HG03571 (cell line): ENCODE data around the gene VSX1.

Experiments used
- ATAC-seq: cut with Tn5 transposase; IDR thresholded peaks from one replicate; pipeline ENCODE4 v1.9.1; 2021; ENCODE audit not compliant: unreplicated experiment

Gene VSX1

GRCh38 chr20:25042531-25043498, 39.1 kb downstream of the VSX1 start:
- ATAC-seq: peak; percentile 91

- no peak for ATAC-seq
Observed at GRCh38 chr20:25041813-25042530, 40.0 kb downstream of the VSX1 start.

- no peak for ATAC-seq
Observed at GRCh38 chr20:25040438-25040831, 41.5 kb downstream of the VSX1 start.

- no peak for ATAC-seq
Observed at GRCh38 chr20:25039697-25040437, 42.1 kb downstream of the VSX1 start.

- ATAC-seq: no peak
Observed at GRCh38 chr20:25038591-25039015, 43.3 kb downstream of the VSX1 start.

- no peak for ATAC-seq
Observed at GRCh38 chr20:25038103-25038410, 43.9 kb downstream of the VSX1 start.

GRCh38 chr20:25037288-25038102, 44.4 kb downstream of the VSX1 start:
- no peak for ATAC-seq

- no peak for ATAC-seq
Observed at GRCh38 chr20:25036331-25036936, 45.5 kb downstream of the VSX1 start.

- ATAC-seq: no peak
Observed at GRCh38 chr20:25035921-25036320, 46.0 kb downstream of the VSX1 start.

- ATAC-seq: no peak
Observed at GRCh38 chr20:25033924-25034300, 48.0 kb downstream of the VSX1 start.

- ATAC-seq: no peak
Observed at GRCh38 chr20:25033265-25033923, 48.5 kb downstream of the VSX1 start.

GRCh38 chr20:25032478-25033264, 49.3 kb downstream of the VSX1 start:
- ATAC-seq: no peak

GRCh38 chr20:25032065-25032477, 49.9 kb downstream of the VSX1 start:
- no peak for ATAC-seq

GRCh38 chr20:25031241-25031640, 50.7 kb downstream of the VSX1 start:
- ATAC-seq: no peak

GRCh38 chr20:25030649-25031207, 51.2 kb downstream of the VSX1 start:
- ATAC-seq: no peak

- ATAC-seq: no peak
Observed at GRCh38 chr20:25030007-25030648, 51.8 kb downstream of the VSX1 start.

- ATAC-seq: no peak
Observed at GRCh38 chr20:25025986-25026605, 55.8 kb downstream of the VSX1 start.
